COR-L47 (cell line): ENCODE measurements around the gene TNP2.
"Not testable (repeated sequence)": the region's sequence is repeated elsewhere in the genome, so short reads cannot be mapped to it uniquely, and the experiment has no call there.

Experiments used
- DNase-seq: peaks from one replicate; lab custom pipeline; 2025; lab: John Stamatoyannopoulos, UW

The TNP2 gene

DNA sequence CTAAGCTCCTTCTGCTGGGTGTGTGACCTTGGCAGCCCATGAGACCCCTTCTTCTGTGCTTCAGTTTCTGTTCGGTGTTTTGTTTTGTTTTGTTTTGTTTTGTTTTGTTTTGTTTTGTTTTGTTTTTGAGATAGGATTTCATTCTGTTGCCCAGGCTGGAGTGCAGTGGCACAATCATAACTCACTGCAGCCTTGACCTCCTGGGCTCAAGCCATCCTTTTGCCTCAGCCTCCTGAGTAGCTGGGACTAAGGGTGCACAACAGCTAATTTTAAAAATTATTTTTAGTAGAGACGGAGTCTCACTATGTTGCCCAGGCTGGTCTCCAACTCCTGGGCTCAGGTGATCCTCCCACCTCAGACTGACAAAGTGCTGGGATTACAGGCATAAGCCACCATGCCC is 48.6 kb downstream of the TNP2 start:
- DNase-seq = not testable (repeated sequence)

DNA sequence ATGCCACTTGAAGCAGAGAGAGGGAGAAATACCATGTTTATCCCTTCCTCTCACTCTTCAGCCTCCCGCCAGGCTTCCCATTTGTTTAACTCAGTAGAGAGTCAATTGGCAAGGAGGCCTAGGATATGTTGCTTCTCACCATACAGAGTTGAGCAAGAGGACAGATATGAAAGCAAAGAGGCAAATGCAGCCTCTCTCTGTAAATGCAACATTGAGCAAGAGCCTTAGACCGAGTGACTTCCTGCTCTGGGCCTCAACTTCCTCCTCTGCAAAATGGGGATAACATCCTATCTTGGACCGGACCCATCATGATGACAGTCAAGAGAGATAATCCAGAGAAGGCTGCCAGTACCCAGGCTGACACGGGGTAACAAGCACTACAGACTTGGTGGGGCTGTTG is 49.9 kb downstream of the TNP2 start:
- DNase-seq = no peak

DNA sequence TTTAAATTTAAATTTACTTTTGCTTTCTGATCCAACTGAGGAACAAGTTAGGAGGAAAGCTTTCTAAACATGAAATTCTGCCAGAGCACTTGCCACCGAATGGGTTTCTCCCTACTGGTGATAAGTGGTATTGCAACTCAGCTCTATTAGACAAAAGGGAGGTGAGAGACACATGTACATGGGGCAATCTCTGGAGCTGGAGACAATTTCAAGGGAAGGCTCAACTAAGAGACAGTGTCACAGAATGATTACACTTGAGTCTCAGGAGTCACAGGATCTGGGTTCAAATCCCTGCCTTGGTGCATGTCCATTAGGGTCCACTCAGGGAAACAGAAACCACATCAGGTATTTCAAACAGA is 50.5 kb downstream of the TNP2 start:
- no peak for DNase-seq
